Measurements from ENCODE around the gene CACNA1C. TPM values are rescaled to one million over a fixed set of nuclear protein-coding genes. Genes with fewer than 3 reads are reported as not detected.

The CACNA1C gene
- polyA plus RNA-seq, 4 donors, result 0.67 to 2.5 (median 2.0) TPM

- H3K27ac ChIP-seq (ENCODE audit: low read depth in 1 of 3, low read length in 2 of 3), result no peak overlapping the region
- H3K27me3 ChIP-seq (ENCODE audit: control insufficient read depth in 3 of 3, insufficient read depth in 3 of 3, low read length in 3 of 3), result no peaks in the 10 kb centered on the region
- H3K9me3 ChIP-seq (ENCODE audit: control insufficient read depth in 2 of 2, insufficient read depth in 1 of 2, low read depth in 1 of 2, low read length in 1 of 2), result no peaks in the 10 kb centered on the region
- H3K4me3 ChIP-seq (ENCODE audit: low read depth in 1 of 3, low read length in 3 of 3), result no peak overlapping the region
- 68 to 80% (median 72%) methylated on average over 3 of the region's 3 CpGs for WGBS, 3 donors
- DNase-seq (no peak), FAIRE-seq (no peak)
- no peaks in the 10 kb centered on the region for H3K36me3 ChIP-seq (ENCODE audit: control insufficient read depth in 3 of 3, insufficient read depth in 2 of 3, low read depth in 1 of 3, low read length in 3 of 3)
- H3K4me1 ChIP-seq (ENCODE audit: control insufficient read depth in 3 of 3, insufficient read depth in 2 of 3, low read depth in 1 of 3, low read length in 2 of 3), result no peaks in the 10 kb centered on the region
Observed at GRCh38 chr12:2543801-2544200, 491.0 kb downstream of the CACNA1C start.

- Histone ChIP-seq H3K36me3 (ENCODE audit: control insufficient read depth in 3 of 3, insufficient read depth in 2 of 3, low read depth in 1 of 3, low read length in 3 of 3) (no peaks in the 10 kb centered on the region), H3K9me3 (ENCODE audit: control insufficient read depth in 2 of 2, insufficient read depth in 1 of 2, low read depth in 1 of 2, low read length in 1 of 2) (no peaks in the 10 kb centered on the region), H3K4me1 (ENCODE audit: control insufficient read depth in 3 of 3, insufficient read depth in 2 of 3, low read depth in 1 of 3, low read length in 2 of 3) (no peaks in the 10 kb centered on the region), H3K4me3 (ENCODE audit: low read depth in 1 of 3, low read length in 3 of 3) (no peak overlapping the region), H3K27me3 (ENCODE audit: control insufficient read depth in 3 of 3, insufficient read depth in 3 of 3, low read length in 3 of 3) (no peaks in the 10 kb centered on the region), H3K27ac (ENCODE audit: low read depth in 1 of 3, low read length in 2 of 3) (no peak overlapping the region)
- FAIRE-seq, result no peak
- DNase-seq, result no peak
Observed at GRCh38 chr12:2544230-2544629, 491.4 kb downstream of the CACNA1C start.

GRCh38 chr12:2547273-2548044 is 494.7 kb downstream of the CACNA1C start:
- no peaks in the 10 kb centered on the region for H3K9me3 ChIP-seq (ENCODE audit: control insufficient read depth in 2 of 2, insufficient read depth in 1 of 2, low read depth in 1 of 2, low read length in 1 of 2)
- DNase-seq, result no peak
- no peaks in the 10 kb centered on the region for H3K36me3 ChIP-seq (ENCODE audit: control insufficient read depth in 3 of 3, insufficient read depth in 2 of 3, low read depth in 1 of 3, low read length in 3 of 3)
- H3K4me3 ChIP-seq (ENCODE audit: low read depth in 1 of 3, low read length in 3 of 3), result no peak overlapping the region
- H3K27ac ChIP-seq (ENCODE audit: low read depth in 1 of 3, low read length in 2 of 3), result no peak overlapping the region
- H3K27me3 ChIP-seq (ENCODE audit: control insufficient read depth in 3 of 3, insufficient read depth in 3 of 3, low read length in 3 of 3), result no peaks in the 10 kb centered on the region
- H3K4me1 ChIP-seq (ENCODE audit: control insufficient read depth in 3 of 3, insufficient read depth in 2 of 3, low read depth in 1 of 3, low read length in 2 of 3), result no peaks in the 10 kb centered on the region
- 86 to 88% (median 88%) methylated on average over 11 of the region's 11 CpGs for whole genome bisulfite sequencing, 3 donors
- FAIRE-seq, result no peak

DNA sequence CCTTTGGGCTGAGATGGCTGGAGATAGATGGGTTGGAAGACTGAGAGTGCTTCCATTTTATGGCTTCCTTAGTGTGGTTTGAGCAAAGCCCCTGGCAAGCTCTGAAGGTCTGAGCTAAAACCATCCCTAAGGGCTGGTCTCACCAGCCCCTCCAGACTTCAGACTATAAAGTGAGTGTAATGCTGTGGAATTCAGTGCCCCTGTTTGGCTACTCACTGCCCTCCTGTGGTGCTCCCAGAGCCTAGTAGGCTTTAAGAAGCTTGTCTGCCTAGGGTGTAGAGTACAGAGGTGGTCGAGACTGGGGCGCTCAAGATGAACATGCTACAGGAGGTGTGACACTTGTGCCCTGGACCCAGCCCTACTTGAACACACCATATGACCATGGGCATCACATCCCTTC is 495.3 kb downstream of the CACNA1C start:
- Histone ChIP-seq H3K27me3 (ENCODE audit: control insufficient read depth in 3 of 3, insufficient read depth in 3 of 3, low read length in 3 of 3) (no peaks in the 10 kb centered on the region), H3K36me3 (ENCODE audit: control insufficient read depth in 3 of 3, insufficient read depth in 2 of 3, low read depth in 1 of 3, low read length in 3 of 3) (no peaks in the 10 kb centered on the region), H3K9me3 (ENCODE audit: control insufficient read depth in 2 of 2, insufficient read depth in 1 of 2, low read depth in 1 of 2, low read length in 1 of 2) (no peaks in the 10 kb centered on the region), H3K27ac (ENCODE audit: low read depth in 1 of 3, low read length in 2 of 3) (no peak overlapping the region), H3K4me1 (ENCODE audit: control insufficient read depth in 3 of 3, insufficient read depth in 2 of 3, low read depth in 1 of 3, low read length in 2 of 3) (no peaks in the 10 kb centered on the region), H3K4me3 (ENCODE audit: low read depth in 1 of 3, low read length in 3 of 3) (no peak overlapping the region)
- DNase-seq (no peak), FAIRE-seq (no peak)
- WGBS, 3 donors, result 75 to 84% (median 79%) methylated on average over 2 of the region's 2 CpGs

GRCh38 chr12:2550561-2551411 is 498.0 kb downstream of the CACNA1C start:
- FAIRE-seq (no peak), DNase-seq (peak in 1 of 2 donors; percentile 9)
- H3K27me3 ChIP-seq (ENCODE audit: control insufficient read depth in 3 of 3, insufficient read depth in 3 of 3, low read length in 3 of 3), result no peaks in the 10 kb centered on the region
- H3K27ac ChIP-seq (ENCODE audit: low read depth in 1 of 3, low read length in 2 of 3), result peak overlapping the region in 1 of 3 donors; percentile 16
- WGBS, 3 donors, result 58 to 72% (median 68%) methylated on average over 17 of the region's 17 CpGs
- no peaks in the 10 kb centered on the region for H3K9me3 ChIP-seq (ENCODE audit: control insufficient read depth in 2 of 2, insufficient read depth in 1 of 2, low read depth in 1 of 2, low read length in 1 of 2)
- no peak overlapping the region for H3K4me3 ChIP-seq (ENCODE audit: low read depth in 1 of 3, low read length in 3 of 3)
- H3K4me1 ChIP-seq (ENCODE audit: control insufficient read depth in 3 of 3, insufficient read depth in 2 of 3, low read depth in 1 of 3, low read length in 2 of 3), result no peaks in the 10 kb centered on the region
- H3K36me3 ChIP-seq (ENCODE audit: control insufficient read depth in 3 of 3, insufficient read depth in 2 of 3, low read depth in 1 of 3, low read length in 3 of 3), result no peaks in the 10 kb centered on the region

DNA sequence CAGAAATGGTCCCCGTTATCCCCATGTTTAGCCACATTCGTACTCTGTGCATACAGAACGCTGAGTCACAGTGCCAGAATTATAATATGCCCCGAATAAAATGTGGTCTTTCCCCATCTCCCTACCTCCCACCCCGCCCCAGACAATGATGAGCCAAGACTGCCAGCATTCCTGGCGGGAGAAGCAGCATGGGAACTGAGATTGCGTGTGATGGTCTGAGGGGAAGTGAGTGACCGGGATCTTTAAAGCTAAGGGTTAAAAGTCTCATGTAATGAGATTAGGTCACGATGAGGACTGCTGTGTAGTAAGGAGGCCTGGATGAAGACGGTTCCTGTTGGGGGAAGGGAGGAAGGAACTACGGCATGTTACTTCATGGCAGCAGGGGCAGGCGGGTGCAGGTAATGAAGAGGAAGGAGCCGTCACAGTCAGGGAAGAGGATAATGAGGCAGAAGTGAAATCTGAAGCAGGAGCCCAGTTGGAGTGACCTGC is 498.7 kb downstream of the CACNA1C start:
- Histone ChIP-seq H3K4me1 (ENCODE audit: control insufficient read depth in 3 of 3, insufficient read depth in 2 of 3, low read depth in 1 of 3, low read length in 2 of 3) (no peaks in the 10 kb centered on the region), H3K27me3 (ENCODE audit: control insufficient read depth in 3 of 3, insufficient read depth in 3 of 3, low read length in 3 of 3) (no peaks in the 10 kb centered on the region), H3K36me3 (ENCODE audit: control insufficient read depth in 3 of 3, insufficient read depth in 2 of 3, low read depth in 1 of 3, low read length in 3 of 3) (no peaks in the 10 kb centered on the region), H3K9me3 (ENCODE audit: control insufficient read depth in 2 of 2, insufficient read depth in 1 of 2, low read depth in 1 of 2, low read length in 1 of 2) (no peaks in the 10 kb centered on the region), H3K4me3 (ENCODE audit: low read depth in 1 of 3, low read length in 3 of 3) (no peak overlapping the region), H3K27ac (ENCODE audit: low read depth in 1 of 3, low read length in 2 of 3) (no peak overlapping the region)
- FAIRE-seq (no peak), DNase-seq (no peak)
- 79 to 82% (median 82%) methylated on average over 13 of the region's 13 CpGs for WGBS, 3 donors

DNA sequence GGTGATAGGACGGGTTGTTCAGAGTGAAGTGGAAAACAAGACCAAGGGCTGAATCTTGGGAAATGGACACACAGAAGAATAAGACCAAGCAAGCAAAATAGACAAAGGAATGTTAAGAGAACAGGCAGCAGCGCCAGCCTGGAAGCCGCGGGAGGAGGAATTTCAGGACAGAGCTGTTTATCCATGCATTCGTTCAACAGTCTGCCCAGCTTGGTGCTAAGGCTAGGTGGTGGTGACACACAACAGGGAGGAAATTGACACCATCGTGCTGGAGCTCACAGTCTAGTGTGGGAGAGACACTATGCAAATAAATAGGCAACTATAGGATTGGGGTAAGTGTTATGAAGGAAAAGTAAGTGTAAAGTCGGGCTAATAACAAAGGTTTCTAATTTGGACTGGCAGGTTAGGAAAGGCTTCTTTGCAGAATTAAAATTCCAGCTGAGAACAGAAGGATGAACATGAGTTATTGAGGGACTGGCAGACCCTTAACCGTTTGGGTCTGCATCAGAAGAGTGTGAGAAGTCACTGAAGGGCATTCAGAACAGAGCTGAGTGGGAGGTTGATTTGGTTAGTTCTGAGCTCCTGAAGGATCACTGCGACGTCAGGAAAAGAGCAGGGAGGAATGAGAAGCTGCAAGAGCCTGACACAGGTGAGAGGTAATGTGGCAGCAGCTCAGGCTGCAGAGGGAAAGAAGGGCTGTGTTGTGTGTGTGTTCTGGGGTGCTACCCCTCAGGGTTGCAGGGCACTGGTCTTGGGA is 499.4 kb downstream of the CACNA1C start:
- Histone ChIP-seq H3K27ac (ENCODE audit: low read depth in 1 of 3, low read length in 2 of 3) (no peak overlapping the region), H3K4me3 (ENCODE audit: low read depth in 1 of 3, low read length in 3 of 3) (no peak overlapping the region), H3K27me3 (ENCODE audit: control insufficient read depth in 3 of 3, insufficient read depth in 3 of 3, low read length in 3 of 3) (no peaks in the 10 kb centered on the region), H3K4me1 (ENCODE audit: control insufficient read depth in 3 of 3, insufficient read depth in 2 of 3, low read depth in 1 of 3, low read length in 2 of 3) (no peaks in the 10 kb centered on the region), H3K9me3 (ENCODE audit: control insufficient read depth in 2 of 2, insufficient read depth in 1 of 2, low read depth in 1 of 2, low read length in 1 of 2) (no peaks in the 10 kb centered on the region), H3K36me3 (ENCODE audit: control insufficient read depth in 3 of 3, insufficient read depth in 2 of 3, low read depth in 1 of 3, low read length in 3 of 3) (no peaks in the 10 kb centered on the region)
- FAIRE-seq (no peak), DNase-seq (no peak)
- 81 to 88% (median 85%) methylated on average over 10 of the region's 10 CpGs for WGBS, 3 donors

DNA sequence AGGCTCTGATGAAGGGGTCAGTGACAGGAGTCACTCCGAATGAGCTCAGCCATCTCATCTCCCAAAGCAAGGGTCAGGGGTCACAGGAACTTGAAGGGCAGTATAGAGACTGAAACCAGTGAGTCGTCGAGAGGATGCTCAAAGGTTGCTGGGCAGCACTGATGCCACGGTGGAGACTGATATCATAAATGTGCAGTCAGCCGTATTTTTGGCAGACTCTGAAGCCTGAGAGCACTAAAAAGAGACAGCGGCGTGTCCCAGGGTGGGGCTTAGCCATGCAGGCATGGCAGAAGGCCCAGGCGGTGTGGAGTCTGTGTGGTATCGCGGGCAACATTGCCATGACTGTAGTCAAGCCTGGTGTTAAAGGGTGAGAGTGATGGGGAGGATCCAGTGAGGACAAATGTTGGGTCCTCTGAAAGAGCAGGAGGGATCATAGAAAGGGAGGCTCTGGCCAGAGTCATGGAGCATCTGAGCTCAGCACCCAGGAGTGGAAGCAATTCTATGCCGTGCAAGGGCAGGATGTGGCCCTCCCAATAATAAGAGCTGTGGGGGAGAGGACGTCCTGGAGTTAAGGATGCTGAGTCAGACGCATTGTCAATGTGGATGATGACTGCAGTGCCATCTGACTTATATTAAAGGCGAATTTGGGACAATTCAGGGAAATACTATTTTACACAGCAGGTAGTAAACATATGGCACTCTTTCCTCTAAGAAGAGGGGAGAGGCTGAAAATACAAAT is 500.8 kb downstream of the CACNA1C start:
- H3K36me3 ChIP-seq (ENCODE audit: control insufficient read depth in 3 of 3, insufficient read depth in 2 of 3, low read depth in 1 of 3, low read length in 3 of 3), result no peaks in the 10 kb centered on the region
- no peaks in the 10 kb centered on the region for H3K27me3 ChIP-seq (ENCODE audit: control insufficient read depth in 3 of 3, insufficient read depth in 3 of 3, low read length in 3 of 3)
- WGBS, 3 donors, result 78 to 84% (median 82%) methylated on average over 14 of the region's 14 CpGs
- no peaks in the 10 kb centered on the region for H3K4me1 ChIP-seq (ENCODE audit: control insufficient read depth in 3 of 3, insufficient read depth in 2 of 3, low read depth in 1 of 3, low read length in 2 of 3)
- H3K27ac ChIP-seq (ENCODE audit: low read depth in 1 of 3, low read length in 2 of 3), result no peak overlapping the region
- H3K4me3 ChIP-seq (ENCODE audit: low read depth in 1 of 3, low read length in 3 of 3), result no peak overlapping the region
- H3K9me3 ChIP-seq (ENCODE audit: control insufficient read depth in 2 of 2, insufficient read depth in 1 of 2, low read depth in 1 of 2, low read length in 1 of 2), result no peaks in the 10 kb centered on the region
- no peak for DNase-seq
- no peak for FAIRE-seq
